Measurements from ENCODE around the gene TACR3. TPM values are rescaled to one million over a fixed set of nuclear protein-coding genes. Genes with fewer than 3 reads are reported as not detected.
"Not testable (repeated sequence)": the region's sequence is repeated elsewhere in the genome, so short reads cannot be mapped to it uniquely, and the experiment has no call there.

The TACR3 gene
- total RNA-seq, 1 experiment from 2014 or later, result 5.9 TPM

DNA sequence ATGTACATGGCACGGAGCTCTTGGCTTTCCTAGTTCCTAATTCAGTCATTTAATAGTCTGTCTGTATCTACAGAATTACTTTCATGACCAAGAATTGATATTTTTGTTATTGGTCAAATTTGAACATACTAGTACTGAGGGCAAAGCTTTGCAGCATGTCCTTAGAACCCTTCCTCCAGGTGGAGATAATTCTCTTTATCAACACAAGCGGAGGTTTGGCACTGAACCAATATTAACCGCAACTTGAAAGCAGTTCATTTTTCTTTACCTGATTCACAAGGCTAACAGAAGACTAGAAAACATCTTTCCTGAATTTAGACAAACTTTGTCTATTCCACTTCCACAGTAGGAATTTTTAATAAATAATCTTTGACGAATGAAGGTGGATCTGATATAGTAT is 73.8 kb downstream of the TACR3 start:
- Histone ChIP-seq H3K27ac (no peak overlapping the region), H3K4me1 (0 out of 2 replicates have a peak, but pooled peaks cover 3% of the 10 kb centered on the region), H3K9me3 (replicated peaks) (no peaks in the 10 kb centered on the region; the same call in 1 of the 2 replicates), H3K36me3 (0 out of 2 replicates have a peak, but pooled peaks cover 4% of the 10 kb centered on the region), H3K27me3 (no peaks in the 10 kb centered on the region), H3K4me3 (no peak overlapping the region)
- no peak for DNase-seq

DNA sequence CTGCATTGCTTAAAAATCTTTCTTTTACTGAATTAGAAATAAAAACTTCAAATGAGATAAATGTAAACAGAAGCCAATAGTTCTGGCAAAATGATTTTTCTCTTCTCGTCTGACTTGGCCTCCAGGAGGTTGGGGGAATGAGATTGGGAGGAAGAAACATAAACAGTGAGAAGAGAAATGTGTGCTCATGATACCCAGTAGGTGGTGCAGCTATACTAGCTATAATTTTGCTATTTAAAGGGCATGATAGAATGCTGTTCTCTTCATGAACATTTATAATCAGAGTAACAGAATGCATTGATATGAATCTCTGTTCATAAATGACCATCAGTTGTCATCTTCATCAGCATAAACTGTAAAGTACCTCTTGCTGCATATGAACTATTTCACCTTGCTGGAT is 85.5 kb downstream of the TACR3 start:
- Histone ChIP-seq H3K36me3 (no peaks in the 10 kb centered on the region), H3K27me3 (no peaks in the 10 kb centered on the region), H3K4me3 (no peak overlapping the region), H3K9me3 (replicated peaks) (no peaks in the 10 kb centered on the region), H3K4me1 (no peaks in the 10 kb centered on the region), H3K27ac (no peak overlapping the region)
- DNase-seq, result peak in 1 of 2 experiments; percentile 40

DNA sequence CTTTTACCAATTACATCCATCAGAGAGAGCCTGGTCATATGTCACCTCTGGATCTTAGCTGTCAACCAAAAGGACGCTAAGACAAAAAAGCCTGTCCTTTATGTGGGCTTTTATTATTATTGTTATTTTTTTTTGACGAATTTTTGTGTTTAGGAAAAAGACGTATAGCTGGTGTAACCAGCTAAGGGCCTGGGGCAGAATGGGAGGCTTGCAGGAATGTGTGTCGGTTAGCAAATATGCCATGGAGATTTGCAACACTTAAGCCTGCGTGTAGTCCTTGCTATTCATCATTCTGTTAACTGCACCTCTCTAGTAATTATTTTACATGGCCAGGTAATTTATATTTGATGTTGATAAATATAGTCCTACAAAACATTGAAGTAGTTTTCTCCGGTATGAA is 93.5 kb downstream of the TACR3 start:
- Histone ChIP-seq H3K4me3 (no peak overlapping the region), H3K36me3 (no peaks in the 10 kb centered on the region), H3K9me3 (replicated peaks) (no peaks in the 10 kb centered on the region), H3K27me3 (no peaks in the 10 kb centered on the region), H3K27ac (no peak overlapping the region), H3K4me1 (no peaks in the 10 kb centered on the region)
- DNase-seq, result no peak

DNA sequence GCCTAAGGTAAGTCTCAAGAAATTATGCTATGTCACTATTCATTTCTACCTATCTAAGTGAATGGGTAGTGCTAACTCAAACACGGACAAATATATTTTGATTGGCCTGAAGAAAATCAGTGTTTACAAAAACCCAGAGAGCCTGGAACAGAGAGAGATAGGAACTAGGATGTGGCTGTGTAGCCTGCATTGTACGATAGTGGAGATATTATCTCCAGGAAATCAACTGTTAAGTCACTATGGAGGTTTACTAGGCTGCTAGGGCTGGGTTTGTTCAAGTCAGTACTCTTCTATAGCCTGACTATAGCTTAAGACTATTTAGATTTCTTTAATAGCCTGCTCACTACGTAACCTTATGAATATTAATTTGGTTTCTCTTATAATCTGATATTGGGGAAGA is 127.9 kb downstream of the TACR3 start:
- no peak for DNase-seq
- no peaks in the 10 kb centered on the region for H3K4me1 ChIP-seq
- H3K4me3 ChIP-seq, result no peak overlapping the region
- no peak overlapping the region for H3K27ac ChIP-seq
- H3K27me3 ChIP-seq, result no peaks in the 10 kb centered on the region
- no peaks in the 10 kb centered on the region for H3K36me3 ChIP-seq
- H3K9me3 ChIP-seq (replicated peaks), result no peaks in the 10 kb centered on the region

DNA sequence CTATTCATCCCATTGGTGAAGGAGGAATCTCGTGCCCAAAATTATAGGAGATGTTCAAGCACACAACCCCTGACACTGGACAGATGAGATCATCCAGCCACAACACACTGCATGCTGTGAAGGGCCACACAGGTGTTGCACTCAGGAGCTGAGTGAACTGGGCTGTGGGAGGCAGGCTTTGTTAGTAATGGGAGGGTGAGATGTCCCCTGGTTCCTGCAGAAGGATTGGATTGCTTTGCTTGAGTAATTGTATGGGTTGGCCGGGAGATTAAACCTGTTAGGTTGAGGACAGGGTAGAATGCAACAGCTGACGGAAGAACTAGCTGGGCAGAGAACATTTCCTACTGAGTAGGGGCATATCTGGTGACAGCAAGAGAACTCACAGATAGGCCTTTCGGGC is 152.2 kb downstream of the TACR3 start:
- Histone ChIP-seq H3K27ac (peak overlapping the region; percentile 59), H3K4me1 (peaks cover 23% of the 10 kb centered on the region), H3K27me3 (no peaks in the 10 kb centered on the region), H3K36me3 (no peaks in the 10 kb centered on the region), H3K9me3 (replicated peaks) (no peaks in the 10 kb centered on the region), H3K4me3 (no peak overlapping the region; the same call in 1 of the 2 replicates)
- DNase-seq, result peak; percentile 78 to 85

DNA sequence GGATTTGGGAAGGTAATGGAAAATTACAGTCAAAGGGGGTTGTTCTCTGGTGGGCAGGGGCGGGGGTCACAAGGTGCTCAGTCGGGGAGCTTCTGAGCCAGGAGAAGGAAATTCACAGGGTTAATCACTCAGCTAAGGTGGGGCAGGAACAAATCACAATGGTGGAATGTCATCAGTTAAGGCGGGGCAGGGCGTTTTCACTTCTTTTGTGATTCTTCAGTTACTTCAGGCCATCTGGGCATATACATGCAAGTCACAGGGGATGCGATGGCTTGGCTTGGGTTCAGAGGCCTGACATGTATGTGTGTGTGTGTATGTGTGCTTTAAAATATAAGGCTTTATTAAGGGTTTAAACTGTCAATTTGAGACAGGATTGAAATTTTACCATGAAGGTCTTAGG is 160.6 kb downstream of the TACR3 start:
- not testable (repeated sequence) for H3K9me3 ChIP-seq (replicated peaks); H3K36me3 ChIP-seq; H3K27me3 ChIP-seq; DNase-seq; H3K27ac ChIP-seq; H3K4me3 ChIP-seq; H3K4me1 ChIP-seq
